GM18868 (cell line): ENCODE data around the gene ZNF775.

Source experiments
- ATAC-seq: cut with Tn5 transposase; IDR thresholded peaks from one replicate; pipeline ENCODE4 v1.9.1; 2021; ENCODE audit warnings: mild to moderate bottlenecking, moderate library complexity; ENCODE audit not compliant: unreplicated experiment

ZNF775 gene

DNA sequence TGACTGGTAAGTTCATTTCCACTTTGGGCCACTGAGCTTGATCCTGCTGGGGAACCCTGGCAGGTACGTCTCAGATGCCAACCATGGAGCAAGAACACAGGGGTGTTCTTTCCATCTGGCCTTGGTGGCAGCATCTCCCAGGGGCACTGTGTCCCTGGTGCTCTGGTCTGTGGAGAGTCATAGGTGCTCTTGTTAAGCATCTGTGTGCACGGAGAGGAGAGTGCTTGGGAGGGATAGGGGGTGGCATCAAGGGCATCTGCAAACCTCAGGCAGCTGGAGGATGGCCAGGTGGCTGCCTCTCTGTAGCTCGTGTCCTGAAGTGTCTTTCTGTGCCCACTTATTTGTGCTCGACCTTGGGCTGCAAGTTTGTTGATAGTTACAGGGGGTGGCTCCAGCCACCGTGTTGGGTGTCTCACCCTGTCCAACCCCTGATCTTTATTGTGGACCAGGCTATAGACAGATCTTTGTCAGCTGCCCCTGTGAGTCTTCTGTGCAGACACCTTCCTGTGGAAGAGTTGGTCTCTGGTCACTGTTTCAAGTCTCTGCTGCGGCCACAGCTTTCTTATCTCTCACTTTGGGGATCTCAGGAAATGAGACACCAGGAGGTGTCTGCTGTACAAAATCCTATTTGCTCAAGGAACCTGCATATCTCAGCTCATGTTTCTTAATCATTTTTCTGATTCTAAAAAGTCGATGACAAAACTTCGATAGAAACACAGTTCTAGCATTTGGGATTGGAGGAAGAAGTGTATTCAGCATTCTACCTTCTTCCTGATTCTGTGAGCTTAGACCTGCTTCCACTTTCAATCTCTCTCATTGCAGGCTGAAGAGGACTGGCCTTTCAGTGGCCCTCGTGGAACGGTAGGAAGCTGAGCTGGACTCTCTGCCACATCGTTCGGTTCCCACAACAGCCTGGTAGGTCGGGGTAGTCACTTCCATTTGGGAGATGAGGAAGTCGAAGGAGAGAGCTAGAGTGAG lies 54.1 kb downstream of the ZNF775 start:
- peak; percentile 30 for ATAC-seq

- ATAC-seq: no peak
Measured at GRCh38 chr7:150434240-150434639, 55.1 kb downstream of the ZNF775 start.

- ATAC-seq: no peak
Measured at GRCh38 chr7:150435047-150435389, 55.9 kb downstream of the ZNF775 start.

- ATAC-seq: peak; percentile 88
Measured at GRCh38 chr7:150435390-150436073, 56.4 kb downstream of the ZNF775 start.

DNA sequence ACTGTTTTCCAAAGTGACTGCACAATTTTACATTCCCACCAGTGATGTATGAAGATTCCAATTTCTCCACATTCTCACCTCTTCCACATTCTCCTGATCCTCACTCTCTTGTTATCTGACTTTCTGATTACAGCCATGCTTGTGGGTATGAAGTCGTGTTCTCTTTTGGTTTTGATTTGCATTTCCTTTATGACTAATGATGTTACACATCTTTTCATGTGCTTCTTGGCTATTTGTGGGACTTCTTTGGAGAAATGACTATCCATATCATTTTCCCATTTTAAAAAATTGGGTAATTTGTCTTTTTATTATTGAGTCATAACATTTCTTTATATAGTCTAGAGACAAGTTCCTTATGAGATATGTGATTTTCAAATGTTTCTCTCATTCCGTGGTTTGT lies 60.8 kb downstream of the ZNF775 start:
- no peak for ATAC-seq

GRCh38 chr7:150441524-150441923 lies 62.4 kb downstream of the ZNF775 start:
- no peak for ATAC-seq

- no peak for ATAC-seq
Measured at GRCh38 chr7:150442811-150443210, 63.7 kb downstream of the ZNF775 start.

GRCh38 chr7:150443793-150444540 lies 64.8 kb downstream of the ZNF775 start:
- ATAC-seq: no peak

- ATAC-seq: no peak
Measured at GRCh38 chr7:150444674-150445365, 65.7 kb downstream of the ZNF775 start.

DNA sequence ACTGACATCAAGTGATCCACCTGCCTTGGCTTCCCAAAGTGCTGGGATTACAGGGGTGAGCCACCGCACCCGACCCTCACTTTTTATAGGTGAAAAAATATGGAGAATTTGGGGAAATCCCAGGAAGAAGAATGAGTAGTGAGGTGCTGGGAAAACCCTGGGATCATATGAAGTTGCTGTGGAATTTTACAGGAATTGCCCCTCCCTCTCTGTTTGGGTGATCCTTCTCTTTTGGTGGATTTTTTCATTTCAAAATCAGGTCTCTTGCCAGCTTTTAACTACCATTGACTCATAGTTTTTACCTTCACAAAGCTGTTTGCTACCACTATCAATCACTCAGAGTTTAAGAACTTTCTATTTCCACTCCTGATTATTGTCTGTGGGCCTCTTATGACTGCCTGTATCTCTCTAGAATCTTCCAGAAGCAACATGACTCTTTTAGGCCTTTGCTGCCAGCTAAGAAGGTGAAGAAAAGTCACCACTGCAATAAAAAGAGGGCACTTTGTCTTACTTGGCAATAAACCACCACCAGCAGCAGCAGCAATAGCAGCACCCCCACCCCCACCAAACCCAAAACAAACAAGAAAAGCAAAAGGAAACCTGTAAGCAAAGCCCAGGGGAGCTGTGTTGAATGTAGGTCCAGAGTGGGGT lies 67.3 kb downstream of the ZNF775 start:
- no peak for ATAC-seq
